Gastrocnemius medialis (tissue), 4 donors: ENCODE results near the gene SIN3A. TPM values are rescaled to one million over a fixed set of nuclear protein-coding genes. Genes with fewer than 3 reads are reported as not detected.

Source experiments
- ATAC-seq, 2 donors: fragments of 150-250 bp; one replicate each; pipeline ENCODE4 v1.9.1; 2016
- DNase-seq, 2 donors: peaks; one replicate each; pipeline ENCODE4 v3.0.0-alpha.2; 2019
- H3K27ac ChIP-seq, 4 donors: fragments of 200-600 bp; sonication (generic); 1 replicate in 1 of 4; 2 replicates in 3 of 4; pipeline ENCODE4 v1.5.1; 2016 to 2018; ENCODE audit warnings: mild to moderate bottlenecking in 2 of 4, moderate library complexity in 1 of 4
- H3K27me3 ChIP-seq, 3 donors: fragments of 200-600 bp; sonication (generic) in 2 of 3; 1 replicate in 1 of 3; 2 replicates in 2 of 3; pipeline versions ENCODE4 v1.5.1 to v1.6.0; 2016 to 2019; ENCODE audit warnings: mild to moderate bottlenecking in 1 of 3, moderate library complexity in 1 of 3
- H3K36me3 ChIP-seq, 2 donors: fragments of 200-600 bp; sonication (generic) in 1 of 2; one replicate each; pipeline ENCODE4 v1.5.1; 2017 to 2018
- H3K4me1 ChIP-seq, 2 donors: fragments of 200-600 bp; sonication (generic) in 1 of 2; one replicate each; pipeline ENCODE4 v1.5.1; 2016 to 2017; ENCODE audit warnings: mild to moderate bottlenecking in 2 of 2
- H3K4me3 ChIP-seq, 4 donors: fragments of 200-600 bp; sonication (generic) in 3 of 4; 1 replicate in 1 of 4; 2 replicates in 3 of 4; pipeline ENCODE4 v1.5.1; 2016 to 2019; ENCODE audit warnings: mild to moderate bottlenecking in 2 of 4
- H3K9me3 ChIP-seq, 3 donors: fragments of 200-600 bp; sonication (generic) in 2 of 3; 1 replicate in 1 of 3; 2 replicates in 2 of 3; pipeline ENCODE4 v1.5.1; 2016 to 2019
- CTCF ChIP-seq, 5 experiments: fragments of 450-650 bp in 3 of 5; fragments of 200-600 bp in 2 of 5; sonication (generic) in 2 of 5; IDR thresholded peaks in 4 of 5; conservative IDR thresholded peaks in 1 of 5; 1 replicate in 4 of 5; 2 replicates in 1 of 5; pipeline ENCODE4 v1.5.1; 2016 to 2019; ENCODE audit warnings: antibody characterized with exemption in 5 of 5, mild to moderate bottlenecking in 3 of 5, moderate library complexity in 3 of 5
- POLR2A ChIP-seq, 2 donors: fragments of 450-650 bp; IDR thresholded peaks; one replicate each; pipeline ENCODE4 v1.6.1; 2017; ENCODE audit warnings: antibody characterized with exemption in 2 of 2, mild to moderate bottlenecking in 2 of 2, moderate library complexity in 2 of 2
- in situ Hi-C, 4 donors: fragments of 200-750 bp; cut with MboI; loops; one replicate each; pipeline versions ENCODE4 v1.15.0 to v1.8.0; 2017; ENCODE audit warnings: low sequenced_read_pairs in 4 of 4
- intact Hi-C: fragments of 100-400 bp; cut with DNase I; formaldehyde crosslinking; loops from one replicate; pipeline ENCODE4 v1.15.1; 2023; ENCODE audit warnings: low total_unique reads
- total RNA-seq, 4 donors: library from RNA; depleted of rRNA; stranded (reverse); fragments of >200 nt; gene quantifications; one replicate each; pipeline versions ENCODE4 v1.1.0 to v1.2.3, GENCODE V29; 2016

SIN3A gene
- total RNA-seq, 4 donors from 2014 or later = 16.1 to 25.3 (median 21.0) TPM

GRCh38 chr15:75428152-75428551, 23.3 kb downstream of the SIN3A start:
- H3K27ac ChIP-seq = no peak overlapping the region
- peaks cover 0 to 5% of the 10 kb centered on the region in 2 donors for H3K4me1 ChIP-seq
- DNase-seq (no peak), ATAC-seq (no peak)
- no peaks in the 10 kb centered on the region for H3K9me3 ChIP-seq
- in situ Hi-C loops = no loop called here
- H3K36me3 ChIP-seq = peaks cover 0 to 30% of the 10 kb centered on the region in 2 donors
- no peak overlapping the region for H3K4me3 ChIP-seq
- intact Hi-C loops = no loop called here
- TF ChIP-seq POLR2A (IDR thresholded peaks at IDR 0.05) = no peak
- no peak for TF ChIP-seq CTCF (IDR thresholded peaks at IDR 0.05 in 4 of 5, conservative IDR thresholded peaks at IDR 0.05 in 1 of 5)
- H3K27me3 ChIP-seq = no peaks in the 10 kb centered on the region

- TF ChIP-seq CTCF (IDR thresholded peaks at IDR 0.05 in 4 of 5, conservative IDR thresholded peaks at IDR 0.05 in 1 of 5) (no peak), POLR2A (IDR thresholded peaks at IDR 0.05) (no peak)
- intact Hi-C loops (no loop called here), in situ Hi-C loops (no loop called here)
- no peaks in the 10 kb centered on the region for H3K9me3 ChIP-seq
- ATAC-seq = no peak
- no peak overlapping the region for H3K27ac ChIP-seq
- H3K27me3 ChIP-seq = no peaks in the 10 kb centered on the region
- no peak for DNase-seq
- peaks cover 0 to 50% of the 10 kb centered on the region in 2 donors for H3K36me3 ChIP-seq
- peaks cover 0 to under 1% of the 10 kb centered on the region in 2 donors for H3K4me1 ChIP-seq
- no peak overlapping the region for H3K4me3 ChIP-seq
These were observed 25.5 kb downstream of the SIN3A start for GRCh38 chr15:75425966-75426500.

- no peak for TF ChIP-seq CTCF (IDR thresholded peaks at IDR 0.05 in 4 of 5, conservative IDR thresholded peaks at IDR 0.05 in 1 of 5)
- TF ChIP-seq POLR2A (IDR thresholded peaks at IDR 0.05) = no peak
- Histone ChIP-seq H3K36me3 (peaks cover 0 to 46% of the 10 kb centered on the region in 2 donors), H3K9me3 (no peaks in the 10 kb centered on the region), H3K4me3 (no peak overlapping the region), H3K27me3 (no peaks in the 10 kb centered on the region), H3K27ac (no peak overlapping the region), H3K4me1 (no peaks in the 10 kb centered on the region)
- intact Hi-C loops = no loop called here
- no peak for DNase-seq
- in situ Hi-C loops = no loop called here
- ATAC-seq = no peak
These were observed 28.9 kb downstream of the SIN3A start for GRCh38 chr15:75422554-75422953.

GRCh38 chr15:75420698-75421097, 30.8 kb downstream of the SIN3A start:
- DNase-seq = no peak
- H3K27me3 ChIP-seq = no peaks in the 10 kb centered on the region
- peaks cover 0 to 39% of the 10 kb centered on the region in 2 donors for H3K36me3 ChIP-seq
- no peaks in the 10 kb centered on the region for H3K9me3 ChIP-seq
- in situ Hi-C loops (no loop called here), intact Hi-C loops (no loop called here)
- TF ChIP-seq CTCF (IDR thresholded peaks at IDR 0.05 in 4 of 5, conservative IDR thresholded peaks at IDR 0.05 in 1 of 5) (no peak), POLR2A (IDR thresholded peaks at IDR 0.05) (no peak)
- no peak overlapping the region for H3K4me3 ChIP-seq
- no peak overlapping the region for H3K27ac ChIP-seq
- ATAC-seq = no peak
- no peaks in the 10 kb centered on the region for H3K4me1 ChIP-seq

- Histone ChIP-seq H3K27me3 (no peaks in the 10 kb centered on the region), H3K4me1 (no peaks in the 10 kb centered on the region), H3K27ac (no peak overlapping the region), H3K9me3 (no peaks in the 10 kb centered on the region), H3K36me3 (peaks cover 0 to 51% of the 10 kb centered on the region in 2 donors), H3K4me3 (no peak overlapping the region)
- TF ChIP-seq CTCF (IDR thresholded peaks at IDR 0.05 in 4 of 5, conservative IDR thresholded peaks at IDR 0.05 in 1 of 5) (no peak), POLR2A (IDR thresholded peaks at IDR 0.05) (no peak)
- ATAC-seq = no peak
- intact Hi-C loops = no loop called here
- in situ Hi-C loops = no loop called here
- no peak for DNase-seq
These were observed 34.9 kb downstream of the SIN3A start for GRCh38 chr15:75416584-75416983.
